Muscle layer of duodenum (tissue), 2 donors: ENCODE results near the gene GARNL3.

Experiments
- H3K27ac ChIP-seq: one replicate; pipeline ENCODE4 v1.7.0; 2013; ENCODE audit warnings: mild to moderate bottlenecking, low read length
- H3K27me3 ChIP-seq: one replicate; pipeline ENCODE4 v1.7.0; 2013; ENCODE audit warnings: low read depth, mild to moderate bottlenecking, control low read depth, low read length
- H3K36me3 ChIP-seq, 2 donors: one replicate each; pipeline ENCODE4 v1.7.0; 2013; ENCODE audit warnings: low read length in 2 of 2, control low read depth in 1 of 2, mild to moderate bottlenecking in 1 of 2; ENCODE audit not compliant: insufficient read depth in 2 of 2, control insufficient read depth in 1 of 2
- H3K4me1 ChIP-seq, 2 donors: one replicate each; pipeline ENCODE4 v1.7.0; 2013; ENCODE audit warnings: low read length in 2 of 2, mild to moderate bottlenecking in 2 of 2, control low read depth in 1 of 2, moderate library complexity in 1 of 2; ENCODE audit not compliant: insufficient read depth in 2 of 2, control insufficient read depth in 1 of 2
- H3K4me3 ChIP-seq, 2 donors: one replicate each; pipeline ENCODE4 v1.7.0; 2013; ENCODE audit warnings: low read length in 2 of 2, low read depth in 1 of 2, mild to moderate bottlenecking in 1 of 2
- H3K9me3 ChIP-seq, 2 donors: one replicate each; pipeline ENCODE4 v1.7.0; 2013; ENCODE audit warnings: low read length in 2 of 2, control low read depth in 1 of 2, mild to moderate bottlenecking in 1 of 2; ENCODE audit not compliant: control insufficient read depth in 1 of 2
- donor health status: healthy.

GARNL3 gene

DNA sequence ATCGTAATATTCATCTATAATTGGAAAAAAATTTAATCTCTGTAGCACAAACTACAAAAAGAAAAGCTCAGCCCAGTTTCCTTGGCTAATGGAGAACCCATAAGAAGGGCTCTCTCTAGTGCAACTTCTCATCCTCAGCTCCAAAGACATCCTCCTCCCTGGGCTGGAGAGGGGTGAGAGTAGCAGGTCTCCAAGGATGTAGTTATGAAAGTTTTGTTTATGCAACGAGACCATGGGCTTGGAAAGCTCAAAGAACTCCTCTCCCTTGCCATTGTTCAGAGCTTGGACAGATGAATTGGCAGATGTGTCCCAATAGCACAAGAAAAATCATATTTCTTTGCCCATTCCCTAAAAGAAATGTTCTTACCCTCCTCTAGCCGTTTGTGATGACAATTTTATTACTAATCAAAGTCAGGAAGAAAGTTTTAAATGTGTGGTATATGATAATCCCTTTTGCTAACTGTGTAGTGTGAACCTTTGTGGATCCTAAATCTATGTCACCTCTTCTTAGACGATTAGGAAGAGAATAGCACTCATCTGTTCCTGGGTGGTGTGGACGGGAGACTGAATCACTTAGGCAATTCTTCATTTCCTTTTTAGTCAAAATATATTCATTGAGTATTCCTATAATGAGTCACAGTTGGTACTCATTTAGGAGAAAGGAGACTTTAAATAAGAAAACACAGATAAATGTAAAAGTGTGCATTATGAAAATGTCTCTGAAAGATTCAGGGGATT lies 52.2 kb downstream of the GARNL3 start:
- H3K27me3 ChIP-seq = no peaks in the 10 kb centered on the region
- H3K4me1 ChIP-seq = peaks cover 0 to 8% of the 10 kb centered on the region in 2 donors
- H3K27ac ChIP-seq = no peak overlapping the region
- H3K4me3 ChIP-seq = no peak overlapping the region
- H3K9me3 ChIP-seq = no peaks in the 10 kb centered on the region
- peaks cover 5 to 17% of the 10 kb centered on the region in 2 donors for H3K36me3 ChIP-seq

DNA sequence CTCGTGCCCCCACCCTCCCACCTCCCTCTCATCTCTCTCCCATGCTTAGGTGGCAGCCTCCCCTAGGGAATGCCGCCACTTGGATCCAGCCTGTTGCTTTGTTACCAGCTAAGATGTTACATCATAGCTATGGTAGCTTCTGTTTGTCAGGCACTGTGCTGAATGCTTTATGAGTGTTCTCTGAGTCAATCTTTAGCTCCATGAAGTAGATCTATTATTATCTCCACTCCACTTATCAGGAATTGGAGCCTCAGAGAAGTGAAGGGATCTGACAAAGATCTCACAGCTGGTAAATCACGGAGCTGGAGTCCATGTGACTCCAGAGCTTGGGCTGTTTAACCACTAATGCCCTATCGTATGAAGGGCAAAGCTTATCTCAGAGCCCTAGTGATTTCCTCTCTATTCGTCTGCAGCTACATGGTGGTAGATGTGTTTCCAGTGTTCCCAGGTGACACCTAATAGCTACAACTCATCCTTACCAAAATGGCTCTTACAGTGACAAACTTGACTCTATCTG lies 54.1 kb downstream of the GARNL3 start:
- H3K27me3 ChIP-seq = no peaks in the 10 kb centered on the region
- H3K27ac ChIP-seq = peak overlapping the region; percentile 54
- no peak overlapping the region for H3K4me3 ChIP-seq
- no peaks in the 10 kb centered on the region for H3K9me3 ChIP-seq
- H3K4me1 ChIP-seq = peaks cover 0 to 3% of the 10 kb centered on the region in 2 donors
- H3K36me3 ChIP-seq = peaks cover 2 to 13% of the 10 kb centered on the region in 2 donors

DNA sequence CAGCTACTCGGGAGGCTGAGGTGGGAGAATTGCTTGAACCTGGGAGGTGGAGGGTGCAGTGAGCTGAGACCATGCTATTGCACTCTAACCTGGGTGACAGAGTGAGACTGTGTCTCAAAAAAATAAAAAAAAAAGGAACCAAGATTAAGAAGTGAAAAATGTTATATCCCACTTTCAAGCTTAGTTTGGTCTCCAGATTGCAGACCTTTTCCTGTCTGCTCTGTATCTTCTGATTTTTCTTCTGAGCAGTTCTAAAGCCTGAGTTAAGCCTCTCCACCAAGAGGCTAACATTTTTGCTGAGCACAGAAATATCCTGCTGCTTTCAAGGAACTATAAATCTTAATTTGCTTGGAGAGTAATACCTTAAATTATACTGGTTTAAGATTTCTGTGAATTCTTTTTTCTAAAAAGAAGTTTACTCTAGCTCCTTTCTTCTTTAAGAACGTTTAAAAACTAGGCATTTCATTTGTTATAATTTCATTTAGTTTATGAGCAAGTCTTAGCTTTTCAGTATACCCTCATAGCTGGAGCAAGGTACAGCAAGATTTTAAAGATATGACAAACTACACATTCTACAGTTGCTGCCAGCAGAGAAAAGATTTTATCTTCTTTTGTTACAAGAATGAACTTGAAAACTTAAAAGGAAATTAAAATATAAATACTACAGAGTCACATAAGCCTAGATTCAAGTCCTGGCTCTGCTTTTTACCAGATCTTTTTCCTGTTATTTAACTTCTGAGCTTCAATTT lies 55.0 kb downstream of the GARNL3 start:
- Histone ChIP-seq H3K27me3 (no peaks in the 10 kb centered on the region), H3K36me3 (peaks cover 0 to 13% of the 10 kb centered on the region in 2 donors), H3K4me3 (no peak overlapping the region), H3K27ac (no peak overlapping the region), H3K4me1 (peaks cover 0 to 3% of the 10 kb centered on the region in 2 donors), H3K9me3 (no peaks in the 10 kb centered on the region)

DNA sequence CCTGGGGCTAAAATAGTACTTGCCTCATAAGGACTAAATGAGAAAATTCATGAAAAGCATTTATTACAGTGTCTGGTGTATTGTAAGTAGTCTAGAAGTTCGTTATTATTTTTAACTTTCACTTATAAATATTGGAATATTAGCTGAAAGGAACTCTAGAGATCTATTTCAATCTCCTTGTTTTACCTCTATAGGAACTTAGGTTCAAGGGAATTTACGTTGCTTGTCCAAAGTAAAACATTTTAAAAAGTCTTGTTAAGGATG lies 55.5 kb downstream of the GARNL3 start:
- no peak overlapping the region for H3K27ac ChIP-seq
- no peaks in the 10 kb centered on the region for H3K9me3 ChIP-seq
- H3K36me3 ChIP-seq = peaks cover 0 to 13% of the 10 kb centered on the region in 2 donors
- no peaks in the 10 kb centered on the region for H3K27me3 ChIP-seq
- H3K4me3 ChIP-seq = no peak overlapping the region
- peaks cover 0 to 3% of the 10 kb centered on the region in 2 donors for H3K4me1 ChIP-seq

DNA sequence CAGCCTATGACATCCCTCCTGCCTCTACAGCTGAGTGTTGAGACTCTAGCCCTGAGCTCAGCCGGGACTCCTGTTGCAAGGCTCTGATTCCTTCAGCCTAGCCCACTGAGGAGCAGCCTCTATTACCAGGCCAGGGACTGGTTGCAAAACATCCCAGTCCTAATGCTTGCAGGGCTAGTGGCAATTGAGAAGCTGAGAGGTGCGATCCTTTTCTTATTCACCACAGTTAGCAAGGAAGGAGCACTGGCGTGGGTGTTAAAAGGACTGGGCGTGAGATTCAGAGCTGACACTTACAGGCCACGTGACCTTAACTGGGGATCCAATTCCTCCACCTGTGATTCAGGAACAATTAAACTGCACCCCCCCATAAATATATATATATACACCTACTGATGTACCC lies 58.8 kb downstream of the GARNL3 start:
- Histone ChIP-seq H3K4me1 (peaks cover 0 to 3% of the 10 kb centered on the region in 2 donors), H3K4me3 (no peak overlapping the region), H3K27ac (no peak overlapping the region), H3K36me3 (peaks cover 0 to 7% of the 10 kb centered on the region in 2 donors), H3K9me3 (no peaks in the 10 kb centered on the region), H3K27me3 (no peaks in the 10 kb centered on the region)

DNA sequence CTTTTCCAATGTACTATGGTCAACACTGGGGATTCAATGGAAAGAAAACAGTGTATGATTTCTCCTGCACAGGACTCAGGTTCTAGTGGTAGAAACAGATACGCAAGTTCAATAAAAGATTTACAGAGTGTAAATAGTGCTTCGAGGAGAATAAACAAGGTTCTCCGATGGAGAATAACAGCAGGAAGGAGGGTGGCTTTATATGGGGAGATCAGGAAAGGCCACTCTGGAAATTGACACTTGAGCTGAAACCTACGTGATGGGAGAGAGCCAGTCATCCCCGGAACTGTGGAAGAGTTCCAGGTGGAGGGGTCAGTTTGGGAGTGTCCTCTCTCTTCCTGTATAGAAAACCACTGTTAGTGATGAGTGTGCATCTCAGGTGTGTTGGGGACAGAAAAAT lies 65.9 kb downstream of the GARNL3 start:
- Histone ChIP-seq H3K27me3 (no peaks in the 10 kb centered on the region), H3K9me3 (no peaks in the 10 kb centered on the region), H3K4me1 (peaks cover 7 to 9% of the 10 kb centered on the region in 2 donors), H3K36me3 (peaks cover 0 to 14% of the 10 kb centered on the region in 2 donors), H3K4me3 (no peak overlapping the region), H3K27ac (no peak overlapping the region)

DNA sequence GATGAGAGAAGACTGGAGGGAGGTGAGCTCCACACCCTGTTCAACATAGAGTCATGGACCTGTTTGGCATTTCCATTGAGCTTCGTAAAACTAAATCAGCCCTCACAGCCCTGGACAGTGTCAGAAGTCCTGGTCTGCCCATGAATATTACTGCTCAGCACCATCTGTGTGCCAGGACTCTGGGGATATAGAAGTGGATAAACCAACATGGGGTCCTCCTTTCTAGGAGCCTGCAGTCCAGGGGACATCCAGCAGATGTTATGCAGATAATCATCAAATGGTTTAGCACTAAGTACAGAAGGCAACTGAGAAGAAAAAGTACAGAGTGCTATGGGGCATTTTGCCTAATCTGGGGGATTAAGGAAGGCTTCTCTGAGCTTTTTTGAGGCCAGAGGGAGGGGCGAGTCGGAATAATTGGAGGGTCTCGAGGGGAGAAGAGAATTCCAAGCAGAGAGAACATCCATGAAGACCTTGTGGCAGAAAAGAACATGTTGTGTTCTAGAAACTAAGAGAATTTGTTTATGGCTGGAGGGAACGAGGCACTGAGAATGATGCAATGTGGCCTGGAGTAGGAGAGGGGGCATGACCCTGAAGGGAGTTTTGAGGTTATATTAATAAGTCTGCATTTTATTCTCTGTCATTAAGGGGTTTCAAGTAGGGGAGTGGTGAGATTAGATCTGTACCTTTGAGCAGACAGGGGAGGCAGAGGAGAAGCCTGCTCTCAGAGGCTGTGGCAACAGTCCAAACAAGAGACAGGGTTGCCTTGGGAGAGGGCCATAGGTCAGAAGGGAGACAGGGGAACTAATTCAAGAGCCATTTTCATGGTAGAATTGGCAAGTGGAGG lies 68.9 kb downstream of the GARNL3 start:
- Histone ChIP-seq H3K36me3 (peaks cover 0 to 7% of the 10 kb centered on the region in 2 donors), H3K9me3 (no peaks in the 10 kb centered on the region), H3K27me3 (no peaks in the 10 kb centered on the region), H3K4me3 (no peak overlapping the region), H3K4me1 (peaks cover 25 to 31% of the 10 kb centered on the region in 2 donors), H3K27ac (no peak overlapping the region)

DNA sequence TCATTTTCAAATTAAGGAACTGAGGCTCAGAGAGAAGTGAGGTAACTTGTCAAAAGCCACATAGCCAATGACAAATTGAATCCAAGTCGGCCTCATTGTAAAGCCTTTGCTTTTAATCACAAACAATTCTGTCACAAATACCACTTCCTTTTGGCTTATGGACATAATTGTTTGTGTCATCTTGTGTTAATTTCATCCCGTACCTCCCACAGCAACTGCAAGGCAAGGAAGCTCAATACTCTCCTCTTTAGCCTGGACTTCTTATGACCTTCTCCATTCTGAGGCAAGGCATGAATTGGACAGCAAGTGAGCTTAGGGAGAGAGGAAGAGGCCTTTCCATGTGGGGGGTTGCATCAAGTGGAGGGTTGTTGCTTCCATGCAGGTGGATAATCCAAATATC lies 70.2 kb downstream of the GARNL3 start:
- Histone ChIP-seq H3K4me3 (no peak overlapping the region), H3K27ac (no peak overlapping the region), H3K27me3 (no peaks in the 10 kb centered on the region), H3K9me3 (no peaks in the 10 kb centered on the region), H3K36me3 (peaks cover 0 to 7% of the 10 kb centered on the region in 2 donors), H3K4me1 (peaks cover 25 to 31% of the 10 kb centered on the region in 2 donors)

DNA sequence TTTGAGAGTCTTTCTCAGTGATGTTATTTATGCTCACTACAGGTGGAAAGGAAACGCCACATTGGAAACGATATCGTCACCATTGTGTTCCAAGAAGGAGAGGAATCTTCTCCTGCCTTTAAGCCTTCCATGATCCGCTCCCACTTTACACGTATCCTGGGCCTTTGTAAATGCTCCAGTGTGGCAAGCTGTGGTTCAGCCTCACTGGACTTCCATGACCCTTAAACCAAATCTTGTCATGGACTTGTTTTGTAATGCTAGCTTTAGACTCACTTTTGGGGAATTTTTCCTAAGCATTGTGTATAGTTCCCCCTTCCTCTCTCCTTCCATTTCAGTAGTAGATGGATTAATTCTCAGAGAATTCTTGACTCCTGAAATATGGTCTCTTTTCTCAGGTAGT lies 71.5 kb downstream of the GARNL3 start:
- H3K27me3 ChIP-seq = no peaks in the 10 kb centered on the region
- H3K4me1 ChIP-seq = peaks cover 31% of the 10 kb centered on the region in 2 donors
- H3K36me3 ChIP-seq = peaks cover 0 to 14% of the 10 kb centered on the region in 2 donors
- peak overlapping the region; percentile 67 for H3K27ac ChIP-seq
- no peaks in the 10 kb centered on the region for H3K9me3 ChIP-seq
- no peak overlapping the region for H3K4me3 ChIP-seq

DNA sequence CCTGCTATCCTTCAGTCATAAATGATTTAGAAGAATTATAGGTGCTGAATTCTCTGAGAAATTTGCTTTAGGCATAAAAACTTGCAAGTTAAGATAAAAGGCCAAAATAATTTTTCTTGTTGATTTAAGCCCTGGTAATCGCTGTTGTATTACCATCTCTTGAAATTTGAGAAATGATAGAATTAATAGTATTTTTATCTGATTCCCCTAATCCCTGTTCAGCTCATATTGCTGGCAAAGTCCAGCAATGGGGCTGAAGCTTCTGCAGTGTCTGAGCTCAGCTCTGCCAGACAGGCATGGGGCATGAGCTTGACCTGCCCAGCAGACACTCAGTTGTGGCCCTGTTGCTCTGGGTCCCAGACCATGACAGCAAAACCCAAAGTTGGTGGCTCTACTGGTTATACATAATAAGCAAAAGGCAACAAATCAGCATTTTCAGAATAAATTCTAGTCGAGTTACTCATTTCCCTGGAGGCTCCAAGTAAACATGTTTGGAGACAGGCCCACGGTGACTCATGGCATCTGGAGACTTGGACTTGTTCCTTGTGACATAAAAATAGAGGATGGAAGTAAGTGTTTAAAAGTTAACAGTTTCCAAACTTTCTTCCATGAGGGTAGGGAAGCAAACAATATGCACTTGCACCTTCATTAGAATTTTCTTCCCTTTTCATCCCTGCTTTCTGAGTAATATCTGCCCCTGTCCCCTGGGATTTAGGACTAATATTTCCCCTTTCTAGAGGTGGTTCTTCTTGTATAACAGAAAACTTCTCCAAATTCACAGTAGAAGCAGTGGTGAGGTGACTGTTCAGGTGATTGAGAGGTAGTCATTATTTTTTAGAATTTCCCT lies 72.2 kb downstream of the GARNL3 start:
- peaks cover 31 to 35% of the 10 kb centered on the region in 2 donors for H3K4me1 ChIP-seq
- peak overlapping the region; percentile 67 for H3K27ac ChIP-seq
- no peaks in the 10 kb centered on the region for H3K9me3 ChIP-seq
- no peaks in the 10 kb centered on the region for H3K27me3 ChIP-seq
- H3K4me3 ChIP-seq = peak overlapping the region in 1 of 2 donors; percentile 9
- H3K36me3 ChIP-seq = peaks cover 0 to 14% of the 10 kb centered on the region in 2 donors
